HCEC 1CT (cell line): ENCODE measurements around the gene SH3YL1.

Experiments
- DNase-seq: peaks from one replicate; pipeline ENCODE4 v3.0.0-alpha.2; 2017

The SH3YL1 gene

GRCh38 chr2:263774-264492 lies at the start of gene SH3YL1:
TSS of gene SH3YL1 (minus strand) at chr2:264032. CDS start at chr2:263984, 48 bp downstream.
- DNase-seq: no peak

DNA sequence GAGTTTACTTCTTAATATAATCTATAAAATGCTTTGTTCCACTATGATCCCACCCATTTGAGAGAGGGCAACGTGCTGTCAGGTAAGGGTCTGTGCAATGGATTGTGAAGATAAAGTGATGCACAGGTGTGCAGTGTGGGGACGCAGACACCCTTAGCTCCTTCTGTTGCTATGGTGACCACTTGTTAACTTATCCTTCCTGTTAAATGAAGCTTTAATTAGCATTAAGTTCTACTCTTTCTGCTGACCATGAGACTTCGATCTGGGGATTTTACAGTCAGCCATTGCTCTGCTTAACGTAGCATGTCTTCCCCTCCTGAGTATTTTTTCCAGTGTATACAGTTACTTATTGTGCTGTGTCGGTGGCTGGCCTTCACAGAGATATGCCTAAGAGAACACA lies 47.2 kb upstream of the SH3YL1 start:
- no peak for DNase-seq

- DNase-seq: no peak
Measured at GRCh38 chr2:309954-310510, 46.2 kb upstream of the SH3YL1 start.

GRCh38 chr2:309148-309953 lies 45.5 kb upstream of the SH3YL1 start:
- DNase-seq: no peak

DNA sequence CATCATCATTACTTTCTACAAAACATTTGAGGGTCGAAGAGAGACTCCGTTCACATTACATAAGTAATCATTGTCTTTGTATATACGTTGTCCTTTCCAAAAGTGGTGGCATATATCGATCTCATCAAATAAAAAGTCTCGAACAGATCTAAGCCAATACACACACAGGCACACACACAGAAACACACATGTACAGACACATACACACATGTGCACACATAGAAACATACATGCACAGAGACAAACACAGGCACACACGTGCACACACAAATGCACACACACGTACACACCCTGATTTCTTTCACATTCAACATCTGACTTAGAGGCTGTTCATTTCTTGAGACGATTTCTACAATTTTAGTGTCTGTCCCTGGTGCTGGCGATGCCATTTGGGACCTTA lies 41.5 kb upstream of the SH3YL1 start:
- no peak for DNase-seq

DNA sequence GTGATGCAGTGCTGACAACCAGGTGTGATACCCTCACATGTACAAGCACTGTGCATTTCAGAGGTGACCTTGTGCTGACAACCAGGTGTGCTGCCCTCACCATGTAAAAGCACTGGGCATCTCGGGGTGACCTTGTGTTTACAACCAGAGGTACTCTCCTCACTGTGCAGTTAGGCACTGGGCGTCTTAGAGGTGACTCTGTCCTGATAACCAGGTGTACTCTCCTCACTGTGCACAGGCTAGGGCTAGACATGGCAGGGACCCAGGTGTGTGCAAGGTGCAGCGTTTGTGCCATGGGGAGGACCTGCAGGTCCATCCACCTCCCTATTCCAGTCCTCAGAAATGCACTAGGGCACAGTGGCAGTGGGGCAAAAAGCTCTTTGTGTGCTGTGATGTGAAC lies 32.5 kb upstream of the SH3YL1 start:
- DNase-seq: no peak

DNA sequence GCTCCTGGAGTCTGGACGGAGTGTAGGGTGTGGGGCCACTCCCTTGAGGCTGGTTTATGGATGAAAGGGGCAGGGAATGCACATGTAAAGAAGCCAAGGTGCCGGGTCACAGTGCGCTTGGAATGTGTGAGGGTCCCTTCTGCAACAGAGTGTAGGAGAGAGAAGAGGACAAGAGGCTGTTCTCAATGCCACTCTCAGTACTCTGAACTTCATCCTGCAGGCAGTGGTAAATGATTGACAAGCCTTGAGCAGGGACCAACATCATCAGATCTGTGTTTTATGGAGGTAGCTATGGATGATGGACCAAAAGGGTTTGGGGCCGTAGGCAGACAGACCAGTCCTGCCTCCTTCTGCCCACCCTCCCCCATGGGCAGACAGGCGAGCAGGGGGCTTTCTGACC lies 31.3 kb upstream of the SH3YL1 start:
- no peak for DNase-seq

- peak; percentile 61 for DNase-seq
Measured at GRCh38 chr2:290090-290722, 26.4 kb upstream of the SH3YL1 start.

DNA sequence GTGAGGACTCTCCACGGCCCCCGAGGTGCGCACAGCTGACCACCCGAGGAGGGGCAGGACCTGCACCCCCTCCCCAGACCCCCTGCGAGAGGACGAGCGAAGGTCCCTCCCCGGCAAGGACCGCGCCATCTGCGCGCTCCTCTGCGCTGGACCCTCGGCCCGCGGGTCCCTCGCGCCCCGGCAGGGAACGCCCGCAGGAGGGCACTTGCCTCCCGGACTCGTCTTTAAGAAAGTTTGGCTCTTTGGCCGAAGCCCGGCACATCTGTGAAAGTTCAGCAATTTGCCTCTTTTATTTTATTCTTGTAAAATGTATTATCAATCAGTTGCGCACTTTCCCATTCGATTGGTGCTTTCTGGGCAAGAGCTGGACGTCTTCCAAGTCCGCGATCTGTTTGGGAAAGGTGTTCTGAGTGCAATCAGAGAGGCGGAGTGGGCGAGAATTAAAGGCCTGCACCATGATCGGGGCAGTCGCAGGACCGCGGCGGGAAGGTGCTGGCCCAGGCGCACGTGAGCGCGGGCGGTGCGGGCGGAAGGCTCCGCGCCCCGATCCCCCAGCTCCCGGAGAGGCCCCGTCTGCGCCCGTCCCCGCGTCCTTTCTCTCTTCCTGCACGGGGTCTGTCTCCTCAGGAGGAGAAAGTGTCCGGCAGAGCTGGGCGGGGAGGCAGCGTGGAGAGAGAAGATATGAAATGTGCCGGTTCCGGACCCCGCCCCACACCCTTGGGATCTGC lies 25.7 kb upstream of the SH3YL1 start:
- DNase-seq: no peak

DNA sequence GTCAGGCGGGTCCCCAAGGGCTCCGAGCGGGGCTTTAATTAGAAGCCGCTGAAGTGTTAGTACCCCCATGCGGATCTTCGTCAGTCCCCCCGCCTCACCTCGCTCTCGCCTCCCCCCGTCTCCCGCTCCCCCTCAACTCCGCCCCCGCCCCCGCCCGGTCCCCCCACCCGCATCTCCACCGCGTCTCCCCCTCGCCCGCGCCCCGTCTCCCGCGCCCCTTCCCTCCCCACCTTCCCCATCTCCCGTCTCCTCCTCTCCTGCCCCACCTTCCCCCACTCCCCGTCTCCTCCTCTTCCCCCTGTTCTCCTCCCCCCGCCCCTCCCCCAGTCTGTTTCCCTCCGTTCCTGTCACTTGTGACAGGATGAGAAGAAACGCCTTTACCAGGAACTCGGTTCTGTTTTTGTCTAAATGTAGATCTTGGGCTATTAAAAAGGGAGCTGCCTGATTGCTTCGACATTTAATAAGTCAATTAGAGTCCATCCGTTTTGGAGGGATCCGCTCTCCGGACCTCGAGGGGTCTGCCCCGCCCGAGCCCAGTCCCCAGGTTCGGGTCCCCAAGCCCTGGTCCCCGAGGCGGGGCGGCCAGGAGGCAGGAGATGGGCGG lies 25.0 kb upstream of the SH3YL1 start:
- no peak for DNase-seq

DNA sequence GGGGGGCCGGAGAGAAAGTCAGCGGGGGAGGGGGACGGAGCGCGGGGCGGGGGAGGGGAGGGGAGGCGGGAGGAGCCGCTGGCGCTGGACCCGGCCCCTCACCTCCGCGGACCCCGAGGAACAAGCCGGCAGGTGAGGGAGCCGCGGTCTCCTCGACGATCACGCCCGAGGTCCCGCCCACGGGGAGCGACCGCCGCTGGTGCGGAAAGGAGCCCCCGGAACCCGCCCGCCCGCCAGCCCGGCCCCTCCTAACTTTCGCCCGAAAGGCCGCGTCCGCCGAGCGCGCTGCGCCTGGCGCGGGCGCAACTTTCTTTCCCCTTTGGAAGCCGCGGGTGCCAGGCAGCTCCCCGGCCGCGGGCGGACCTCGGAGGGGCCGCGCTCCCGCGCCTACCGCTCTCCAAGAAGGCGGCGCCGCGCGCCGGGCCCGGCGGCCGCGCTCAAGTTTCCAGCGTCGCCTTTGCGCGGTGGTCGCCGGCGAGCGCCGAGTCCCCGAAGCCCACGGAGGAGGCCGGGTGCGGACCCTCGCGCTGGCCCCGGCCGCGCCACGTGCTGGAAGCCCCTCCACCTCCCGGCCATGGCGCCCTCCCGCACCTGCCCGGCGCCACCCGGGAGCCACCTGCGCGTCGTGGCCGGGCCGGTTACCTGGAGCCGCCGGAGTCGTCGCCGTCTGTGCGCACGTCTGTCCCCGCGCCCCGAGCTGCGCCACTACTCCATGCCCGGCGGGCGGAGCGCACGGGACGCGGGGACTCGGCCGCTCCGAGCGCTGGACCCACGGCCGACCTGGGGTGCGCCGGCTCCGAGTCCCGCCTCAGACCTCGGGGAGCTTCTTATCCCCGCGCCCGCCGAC lies 24.3 kb upstream of the SH3YL1 start, which contains the start of gene ALKAL2:
Gene ALKAL2 (minus strand): TSS at position 181 of the 847 bp plus-strand sequence. CDS start 256 bp downstream, outside the sequence.
- no peak for DNase-seq

DNA sequence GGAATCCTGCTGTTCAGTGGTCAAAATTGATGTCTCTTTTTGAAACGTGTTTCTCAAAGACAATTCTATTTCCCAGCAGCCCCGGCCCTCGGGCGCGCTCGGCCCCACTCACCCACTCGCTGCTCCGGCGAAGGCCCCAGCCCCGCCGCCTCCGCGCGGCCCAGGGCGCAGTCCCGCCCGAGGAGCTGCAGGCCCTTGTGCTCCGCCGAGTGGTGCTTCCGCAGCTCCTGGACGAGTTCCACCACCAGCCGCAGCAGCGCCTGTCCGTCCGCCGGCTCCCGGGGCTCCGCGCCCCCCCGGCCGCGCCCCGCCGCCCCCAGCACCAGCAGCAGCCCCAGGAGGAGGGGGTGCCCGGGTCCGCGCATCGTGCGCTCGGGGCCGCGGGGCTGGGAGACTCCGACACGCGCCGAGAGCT lies 23.6 kb upstream of the SH3YL1 start:
- DNase-seq: no peak

DNA sequence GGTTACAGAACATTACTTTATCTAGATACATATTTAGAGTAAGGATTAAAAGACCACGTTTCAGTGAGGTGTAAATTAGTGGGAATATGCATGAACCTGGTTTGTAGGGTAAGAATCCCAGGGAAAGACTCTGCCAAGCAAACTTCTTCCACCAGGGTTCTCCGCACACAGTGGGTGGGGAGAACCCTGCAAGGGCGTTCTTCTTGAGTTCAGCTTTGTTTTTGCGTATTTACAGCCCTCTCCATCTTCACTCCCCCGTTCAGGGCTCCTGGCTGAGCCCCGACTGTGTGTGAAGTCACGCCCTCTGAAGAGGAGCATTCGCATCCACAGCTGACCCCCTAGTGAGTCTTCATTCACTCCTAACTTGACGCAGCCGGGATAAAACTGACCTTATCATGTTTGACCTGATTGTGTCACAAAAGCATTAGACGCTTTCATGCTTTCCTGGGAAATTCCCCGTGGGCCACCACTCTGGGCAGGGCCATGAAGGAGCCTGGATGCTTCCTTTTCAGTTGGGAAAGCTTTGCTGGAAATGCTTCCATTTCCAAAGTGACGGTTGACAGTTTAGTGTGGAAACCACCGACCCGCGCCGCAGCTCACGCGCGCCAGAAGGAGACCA lies 23.1 kb upstream of the SH3YL1 start:
- DNase-seq: no peak

- DNase-seq: no peak
Measured at GRCh38 chr2:286035-286434, 22.2 kb upstream of the SH3YL1 start.

- DNase-seq: peak; percentile 58
Measured at GRCh38 chr2:285531-285930, 21.7 kb upstream of the SH3YL1 start.

DNA sequence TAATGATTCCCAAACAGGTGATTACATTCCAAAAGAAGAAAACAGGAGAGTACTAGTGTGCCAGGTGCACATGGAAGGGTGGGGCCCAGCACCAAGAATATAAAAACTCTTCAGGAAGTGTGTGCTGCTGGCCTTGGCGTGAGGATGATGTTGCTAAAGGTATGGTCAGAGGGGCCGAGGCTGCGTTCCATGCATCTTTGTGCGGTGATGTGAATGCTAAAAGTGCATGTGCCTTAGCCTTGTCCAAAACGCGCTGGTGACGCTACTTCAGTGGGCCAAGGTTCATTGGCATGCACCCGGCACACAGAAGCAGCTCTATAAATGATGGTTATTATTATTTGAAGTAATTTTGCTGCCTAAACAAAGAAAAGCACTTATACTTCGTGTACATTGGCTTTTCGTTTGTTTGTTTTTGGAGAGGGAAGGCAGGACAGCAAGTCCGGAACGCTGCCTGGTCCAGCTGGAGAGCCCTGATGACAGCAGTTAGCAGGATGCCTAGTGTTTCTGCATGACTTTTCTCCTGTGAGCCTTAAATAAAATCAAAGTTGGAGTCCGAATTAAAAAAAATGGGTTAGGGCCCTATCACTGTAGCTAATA lies 21.2 kb upstream of the SH3YL1 start:
- no peak for DNase-seq

DNA sequence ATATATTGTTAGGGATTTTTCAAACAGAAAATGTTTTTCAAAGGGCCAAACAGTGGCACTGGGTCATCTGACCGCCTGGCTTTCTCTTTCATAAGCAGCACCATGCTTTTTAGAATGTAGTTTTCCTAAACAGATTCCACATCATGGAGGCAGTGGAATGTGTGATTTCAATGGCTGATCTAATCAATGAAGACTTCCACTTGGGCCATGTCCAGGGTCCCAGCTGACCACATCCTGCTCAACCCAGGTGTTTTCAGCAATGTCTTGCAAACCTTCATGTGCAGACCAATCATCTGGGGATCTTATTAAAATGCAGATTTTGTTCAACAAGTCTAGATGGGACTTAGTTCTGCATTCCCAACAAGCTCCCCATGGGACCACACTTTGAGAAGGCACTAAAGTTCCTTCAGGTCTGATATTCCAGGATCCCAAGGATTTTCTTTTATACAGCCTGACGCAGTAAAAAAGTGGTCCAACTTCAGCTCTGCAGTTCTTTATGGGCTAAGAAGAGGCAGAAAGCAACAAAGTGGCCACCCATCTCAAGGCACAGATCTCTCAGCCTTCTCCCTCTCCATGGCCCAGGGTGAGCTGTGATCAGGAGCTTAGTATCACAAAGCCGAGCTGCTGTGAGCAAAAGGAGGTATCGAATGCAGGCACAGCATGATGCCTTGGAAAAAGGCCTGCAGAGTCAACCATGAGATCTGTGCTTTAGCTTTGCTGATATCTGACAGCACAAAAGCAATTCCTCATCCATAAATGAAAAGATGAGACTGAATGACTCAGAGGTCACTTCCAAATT lies 20.4 kb upstream of the SH3YL1 start:
- DNase-seq: no peak

GRCh38 chr2:282371-283263 lies 18.8 kb upstream of the SH3YL1 start:
- DNase-seq: no peak
